CD14-positive monocyte (primary cell): ENCODE measurements around the gene IER2. TPM values are rescaled to one million over a fixed set of nuclear protein-coding genes. Genes with fewer than 3 reads are reported as not detected.

Experiments
- DNase-seq, 3 donors: peaks; one replicate each; pipeline ENCODE4 v3.0.0-alpha.2; 2011 to 2022
- H2AFZ ChIP-seq: 2 replicates; pipeline ENCODE4 v1.6.0; 2012; ENCODE audit warnings: mild to moderate bottlenecking, low read depth, low read length, inconsistent platforms; ENCODE audit not compliant: insufficient read depth, poor library complexity, severe bottlenecking
- H3K27ac ChIP-seq, 2 donors: 1 replicate in 1 of 2; 2 replicates in 1 of 2; pipeline ENCODE4 v1.5.1; 2012 to 2013; ENCODE audit warnings: low read length in 2 of 2, control low read depth in 1 of 2, inconsistent platforms in 1 of 2, low read depth in 1 of 2, mild to moderate bottlenecking in 1 of 2
- H3K27me3 ChIP-seq, 2 donors: one replicate each; pipeline versions ENCODE4 v1.6.0 to v1.6.1; 2011 to 2013; ENCODE audit warnings: low read length in 2 of 2; ENCODE audit not compliant: control insufficient read depth in 2 of 2, insufficient read depth in 2 of 2
- H3K36me3 ChIP-seq, 2 donors: replicated peaks in 1 of 2; 1 replicate in 1 of 2; 2 replicates in 1 of 2; pipeline versions ENCODE4 v1.5.1 to v1.6.1; 2012 to 2013; ENCODE audit warnings: low read length in 2 of 2, control low read depth in 1 of 2, inconsistent platforms in 1 of 2, mild to moderate bottlenecking in 1 of 2; ENCODE audit not compliant: insufficient read depth in 2 of 2, control insufficient read depth in 1 of 2
- H3K4me1 ChIP-seq, 2 donors: 1 replicate in 1 of 2; 2 replicates in 1 of 2; pipeline versions ENCODE4 v1.5.1 to v1.6.1; 2012 to 2013; ENCODE audit warnings: low read length in 2 of 2, control low read depth in 1 of 2, inconsistent platforms in 1 of 2, mild to moderate bottlenecking in 1 of 2, moderate library complexity in 1 of 2; ENCODE audit not compliant: insufficient read depth in 2 of 2, control insufficient read depth in 1 of 2
- H3K4me2 ChIP-seq: replicated peaks from 2 replicates; pipeline ENCODE3; 2012; ENCODE audit warnings: low read length, moderate library complexity, mild to moderate bottlenecking; ENCODE audit not compliant: poor library complexity, severe bottlenecking; ENCODE audit errors: extremely low read depth
- H3K4me3 ChIP-seq, 3 experiments: fragments of 200-600 bp in 1 of 3; sonication (generic) in 1 of 3; replicated peaks in 1 of 3; 1 replicate in 2 of 3; 2 replicates in 1 of 3; pipeline ENCODE4 v1.5.1; 2011 to 2013; ENCODE audit warnings: low read length in 3 of 3, mild to moderate bottlenecking in 3 of 3, control low read depth in 2 of 3, low read depth in 2 of 3, inconsistent platforms in 1 of 3, moderate library complexity in 1 of 3
- H3K79me2 ChIP-seq: 2 replicates; pipeline ENCODE4 v1.6.0; 2012; ENCODE audit warnings: mild to moderate bottlenecking, control low read depth, inconsistent platforms, low read length, moderate library complexity; ENCODE audit not compliant: insufficient read depth
- H3K9ac ChIP-seq: 2 replicates; pipeline ENCODE4 v1.6.0; 2017; ENCODE audit warnings: low read length, mild to moderate bottlenecking; ENCODE audit not compliant: insufficient read depth, poor library complexity, severe bottlenecking
- H3K9me3 ChIP-seq, 2 donors: replicated peaks in 1 of 2; 1 replicate in 1 of 2; 2 replicates in 1 of 2; pipeline versions ENCODE4 v1.5.1 to v1.6.1; 2012 to 2013; ENCODE audit warnings: low read length in 2 of 2, control low read depth in 1 of 2; ENCODE audit not compliant: control insufficient read depth in 1 of 2, insufficient read depth in 1 of 2
- H4K20me1 ChIP-seq: 2 replicates; pipeline ENCODE4 v1.6.0; 2012; ENCODE audit warnings: mild to moderate bottlenecking, low read length, control low read depth, moderate library complexity; ENCODE audit not compliant: insufficient read depth
- H3K27ac Mint-ChIP-seq, 7 donors: one replicate each; pipeline ENCODE4 v1.8.0; 2020; ENCODE audit warnings: mild to moderate bottlenecking in 7 of 7, mixed read lengths in 7 of 7, moderate library complexity in 6 of 7, inconsistent platforms in 2 of 7
- H3K27me3 Mint-ChIP-seq, 3 donors: one replicate each; pipeline ENCODE4 v1.8.0; 2021 to 2022; ENCODE audit warnings: low read depth in 3 of 3, mild to moderate bottlenecking in 3 of 3, mixed read lengths in 3 of 3, moderate library complexity in 3 of 3, inconsistent platforms in 1 of 3
- H3K36me3 Mint-ChIP-seq, 2 donors: one replicate each; pipeline ENCODE4 v1.8.0; 2020; ENCODE audit warnings: mixed read lengths in 2 of 2, inconsistent platforms in 1 of 2, mild to moderate bottlenecking in 1 of 2
- H3K4me1 Mint-ChIP-seq: one replicate; pipeline ENCODE4 v1.8.0; 2020; ENCODE audit warnings: mild to moderate bottlenecking, mixed read lengths
- H3K4me3 Mint-ChIP-seq, 2 donors: one replicate each; pipeline ENCODE4 v1.8.0; 2020; ENCODE audit warnings: mild to moderate bottlenecking in 2 of 2, mixed read lengths in 2 of 2, moderate library complexity in 1 of 2
- H3K9me3 Mint-ChIP-seq, 7 donors: one replicate each; pipeline ENCODE4 v1.8.0; 2020 to 2022; ENCODE audit warnings: mixed read lengths in 7 of 7, mild to moderate bottlenecking in 6 of 7, moderate library complexity in 6 of 7, inconsistent platforms in 2 of 7
- CTCF ChIP-seq: fragments of 200-600 bp; IDR thresholded peaks from one replicate; pipeline ENCODE4 v1.8.0; 2022; ENCODE audit warnings: antibody characterized with exemption, mild to moderate bottlenecking
- WGBS: methylation state at CpG from one replicate; pipeline ENCODE4 v1.1.5; 2013; ENCODE audit warnings: missing lambda C conversion rate; ENCODE audit not compliant: insufficient coverage; 5-methylcytosine and 5-hydroxymethylcytosine counted together
- intact Hi-C, 2 donors: fragments of 100-400 bp; cut with micrococcal nuclease; formaldehyde crosslinking; loops; one replicate each; pipeline versions ENCODE4 v1.15.0 to v1.15.1; 2023
- polyA plus RNA-seq, 3 donors: library from polyadenylated mRNA; depleted of rRNA in 1 of 3; unstranded in 2 of 3; stranded (reverse) in 1 of 3; fragments of 300-500 nt in 2 of 3; fragments of >200 nt in 1 of 3; fragmentation: Illumina TruSeq in 2 of 3; gene quantifications; 1 replicate in 2 of 3; 2 replicates in 1 of 3; pipeline ENCODE4 v1.2.3, GENCODE V29; 2012 to 2021

Gene IER2
- polyA plus RNA-seq, 3 donors: 355 to 804 (median 601) TPM

GRCh38 chr19:13151605-13152355 lies 1.6 kb downstream of the IER2 start:
- peaks cover 69% of the 10 kb centered on the region for H3K79me2 ChIP-seq
- peak; percentile 96 to 98 (median 96) for DNase-seq
- H4K20me1 ChIP-seq: peaks cover 49% of the 10 kb centered on the region
- intact Hi-C loops: loop anchor here (2.0 to 10.0 kb wide), 6 partner anchors 15 to 693 kb away; partner anchors contain the start of genes LYL1 (in 2 of the 2), JUNB (in 1 of the 2), NACC1 (in 1 of the 2) and RAD23A (in 1 of the 2)
- peaks cover 39% of the 10 kb centered on the region for H3K4me1 Mint-ChIP-seq
- H3K9ac ChIP-seq: peak overlapping the region; percentile 99
- H2AFZ ChIP-seq: peak overlapping the region; percentile 47
- WGBS: under 1% methylated on average over 55 of the region's 71 CpGs
- TF ChIP-seq CTCF: no peak
- peak overlapping the region; percentile 95 to 97 for H3K27ac ChIP-seq
- H3K4me2 ChIP-seq: peak overlapping the region; percentile 86
- peaks cover 0 to 12% of the 10 kb centered on the region in 2 donors for H3K36me3 ChIP-seq
- H3K9me3 Mint-ChIP-seq: peaks cover 0 to 14% (median 8%) of the 10 kb centered on the region in 7 donors
- peak overlapping the region; percentile 98 to 99 (median 99) for H3K27ac Mint-ChIP-seq
- peaks cover 0 to 15% (median 4%) of the 10 kb centered on the region in 3 donors for H3K27me3 Mint-ChIP-seq
- peak overlapping the region; percentile 90 to 100 (median 99) for H3K4me3 ChIP-seq
- peaks cover 40 to 52% of the 10 kb centered on the region in 2 donors for H3K4me1 ChIP-seq
- no peaks in the 10 kb centered on the region for H3K27me3 ChIP-seq
- H3K4me3 Mint-ChIP-seq: peak overlapping the region; percentile 98 to 99
- H3K9me3 ChIP-seq: no peaks in the 10 kb centered on the region
- peaks cover 6 to 21% of the 10 kb centered on the region in 2 donors for H3K36me3 Mint-ChIP-seq

- Histone ChIP-seq H3K27ac (peak overlapping the region; percentile 95 to 96), H3K27me3 (no peaks in the 10 kb centered on the region), H3K4me3 (peak overlapping the region; percentile 90 to 100 (median 99)), H3K4me1 (peaks cover 42 to 52% of the 10 kb centered on the region in 2 donors), H3K36me3 (peaks cover 0 to 12% of the 10 kb centered on the region in 2 donors), H3K9ac (peak overlapping the region; percentile 99), H3K4me2 (peak overlapping the region; percentile 86), H2AFZ (peak overlapping the region; percentile 47), H4K20me1 (peaks cover 49% of the 10 kb centered on the region), H3K9me3 (no peaks in the 10 kb centered on the region), H3K79me2 (peaks cover 66% of the 10 kb centered on the region)
- peak overlapping the region; percentile 96 to 99 (median 98) for H3K27ac Mint-ChIP-seq
- TF ChIP-seq CTCF: no peak
- DNase-seq: peak in 1 of 3 donors; percentile 9
- peaks cover 40% of the 10 kb centered on the region for H3K4me1 Mint-ChIP-seq
- intact Hi-C loops: loop anchor here (2.0 to 10.0 kb wide), 6 partner anchors 14 to 692 kb away; partner anchors contain the start of genes LYL1 (in 2 of the 2), JUNB (in 1 of the 2), NACC1 (in 1 of the 2) and RAD23A (in 1 of the 2)
- 0% methylated on average over 18 of the region's 25 CpGs for WGBS
- peaks cover 0 to 12% (median 7%) of the 10 kb centered on the region in 7 donors for H3K9me3 Mint-ChIP-seq
- H3K36me3 Mint-ChIP-seq: peaks cover 6 to 21% of the 10 kb centered on the region in 2 donors
- peaks cover 0 to 14% (median 2%) of the 10 kb centered on the region in 3 donors for H3K27me3 Mint-ChIP-seq
- peak overlapping the region; percentile 98 to 99 for H3K4me3 Mint-ChIP-seq
These were observed 2.3 kb downstream of the IER2 start for GRCh38 chr19:13152356-13152973.
